GM12874 (cell line): ENCODE measurements around the gene SCRN3.
A peak's percentile ranks its signal among the peaks of the same experiment; 100 is the strongest.

ENCODE experiments used
- CTCF ChIP-seq: IDR thresholded peaks from 2 replicates; pipeline ENCODE4 v1.5.1; 2011; ENCODE audit warnings: low read depth, mild to moderate bottlenecking, control low read depth, low read length, moderate library complexity; ENCODE audit not compliant: insufficient read depth

The SCRN3 gene, protein sequence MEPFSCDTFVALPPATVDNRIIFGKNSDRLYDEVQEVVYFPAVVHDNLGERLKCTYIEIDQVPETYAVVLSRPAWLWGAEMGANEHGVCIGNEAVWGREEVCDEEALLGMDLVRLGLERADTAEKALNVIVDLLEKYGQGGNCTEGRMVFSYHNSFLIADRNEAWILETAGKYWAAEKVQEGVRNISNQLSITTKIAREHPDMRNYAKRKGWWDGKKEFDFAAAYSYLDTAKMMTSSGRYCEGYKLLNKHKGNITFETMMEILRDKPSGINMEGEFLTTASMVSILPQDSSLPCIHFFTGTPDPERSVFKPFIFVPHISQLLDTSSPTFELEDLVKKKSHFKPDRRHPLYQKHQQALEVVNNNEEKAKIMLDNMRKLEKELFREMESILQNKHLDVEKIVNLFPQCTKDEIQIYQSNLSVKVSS

DNA sequence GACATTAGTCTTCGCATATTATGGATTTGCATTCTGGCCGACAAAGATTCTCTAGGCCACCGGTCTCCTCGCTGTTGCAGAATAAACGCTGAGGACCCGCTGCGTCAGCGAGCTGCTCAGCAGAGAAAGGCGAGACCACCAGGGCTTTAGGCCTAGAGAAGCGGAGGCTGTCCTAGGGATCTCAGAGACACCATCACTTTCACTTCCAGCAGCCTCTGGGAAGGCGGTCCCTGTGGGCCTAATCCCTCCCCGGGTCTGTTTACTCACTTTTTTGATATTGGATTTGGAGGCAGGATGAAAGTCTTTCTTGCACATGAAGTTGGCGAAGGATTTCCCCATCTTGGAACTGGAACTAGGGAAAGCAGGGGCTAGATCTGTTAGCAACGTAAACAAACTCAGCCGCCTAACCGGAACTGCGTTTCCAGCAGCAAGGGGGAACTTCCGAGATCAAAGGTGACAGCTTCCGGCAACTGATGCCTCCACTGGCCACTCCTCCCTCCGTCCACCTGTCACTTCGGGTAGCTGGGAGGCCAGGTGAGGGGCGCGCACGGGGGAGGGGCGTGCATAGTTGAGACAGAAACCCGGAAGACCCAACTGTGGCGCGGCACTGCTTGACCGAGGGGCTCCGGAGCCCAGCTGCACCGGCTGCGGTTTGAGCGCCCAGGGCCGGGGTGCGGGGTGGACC lies at the start of gene SCRN3:
SCRN3 (plus strand) TSS at position 447 of the 685 bp plus-strand sequence. CDS start 2,554 bp downstream, outside the sequence.
- no peak for TF ChIP-seq CTCF

- 0 out of 2 replicates have a peak, but pooled peaks have one; percentile 5 for TF ChIP-seq CTCF
Observed at GRCh38 chr2:174350018-174350417, 45.5 kb upstream of the SCRN3 start.

DNA sequence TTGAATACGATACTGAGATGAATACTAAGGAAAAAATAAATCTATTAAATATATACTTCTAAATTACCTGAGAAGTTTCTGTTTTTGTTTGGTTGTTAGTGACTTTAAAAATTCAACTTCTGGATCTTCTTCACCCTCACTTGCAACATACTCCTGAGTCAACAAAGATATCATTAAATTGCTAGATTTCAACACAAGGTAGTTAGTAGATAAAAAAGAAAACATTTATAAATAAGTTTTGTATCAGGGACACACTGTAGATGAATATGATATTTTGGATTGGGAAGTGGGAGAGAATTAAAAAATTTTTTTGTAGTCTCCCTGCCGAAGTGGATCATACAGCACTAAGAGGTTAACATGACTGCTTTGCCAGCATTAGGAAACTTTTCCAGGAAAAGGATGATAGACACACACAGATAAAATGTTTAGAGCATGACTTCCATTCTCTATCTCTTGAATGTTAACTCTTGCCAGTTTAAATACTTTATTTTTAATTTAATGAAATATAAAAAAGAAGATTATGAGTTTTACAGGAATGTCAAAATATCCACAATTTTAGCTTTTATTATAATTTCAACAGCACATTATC lies 44.8 kb upstream of the SCRN3 start:
- no peak for TF ChIP-seq CTCF

GRCh38 chr2:174353004-174353403 lies 42.5 kb upstream of the SCRN3 start:
- TF ChIP-seq CTCF, result no peak

DNA sequence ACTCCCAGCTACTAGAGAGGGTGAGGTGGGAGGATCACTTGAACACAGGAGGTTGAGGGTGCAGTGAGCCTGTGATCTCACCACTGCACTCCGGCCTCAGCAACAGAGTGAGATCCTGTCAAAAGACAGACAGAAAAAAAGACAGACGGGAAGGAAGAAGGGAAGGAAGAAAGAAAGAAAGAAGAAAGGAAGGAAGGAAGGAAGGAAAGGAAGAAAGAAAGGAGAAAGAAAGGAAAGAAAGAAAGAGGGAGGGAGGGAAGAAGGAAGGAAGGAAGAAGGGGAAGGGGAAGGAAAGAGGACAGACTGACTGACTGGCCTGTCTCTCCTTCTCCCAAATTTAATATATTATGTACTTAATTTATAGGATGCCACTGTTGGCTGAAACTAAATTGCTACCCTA lies 39.2 kb upstream of the SCRN3 start:
- no peak for TF ChIP-seq CTCF

- TF ChIP-seq CTCF, result no peak
Observed at GRCh38 chr2:174362949-174363348, 32.6 kb upstream of the SCRN3 start.

DNA sequence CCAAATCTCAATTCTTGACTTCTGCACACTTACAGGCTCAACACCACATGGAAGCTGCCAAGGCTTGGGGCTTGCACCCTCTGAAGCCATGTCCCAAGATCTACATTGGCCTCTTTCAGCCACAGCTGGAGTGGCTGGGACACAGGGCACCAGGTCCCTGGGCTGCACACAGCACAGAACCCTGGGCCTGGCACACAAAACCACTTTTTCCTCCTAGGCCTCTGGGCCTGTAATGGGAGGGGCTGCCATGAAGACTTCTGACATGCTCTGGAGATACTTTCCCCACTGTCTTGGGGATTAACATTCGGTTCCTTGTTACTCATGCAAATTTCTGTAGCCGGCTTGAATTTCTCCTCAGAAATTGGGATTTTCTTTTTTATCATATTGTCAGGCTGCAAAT lies 30.9 kb upstream of the SCRN3 start:
- TF ChIP-seq CTCF, result no peak
